ENCODE results near the gene STIM1.

DNA sequence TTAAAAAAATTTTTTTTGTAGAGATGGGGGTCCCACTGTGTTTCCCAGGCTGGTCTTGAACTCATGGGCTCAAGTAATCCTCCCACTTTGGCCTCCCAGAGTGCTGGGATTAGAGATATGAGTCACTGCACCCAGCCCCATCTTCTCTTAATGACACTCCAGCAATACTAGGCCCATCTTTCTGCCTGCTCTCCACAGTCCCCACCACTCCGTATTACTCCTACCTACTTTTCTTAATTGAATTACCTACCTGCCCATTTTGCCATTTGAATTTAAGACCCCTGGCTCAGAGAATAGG lies 2.0 kb upstream of the STIM1 start:
- TF ChIP-seq GATA2 (IDR thresholded peaks at IDR 0.05; ENCODE audit: low read depth, low read length) (no peak), GATA3 (IDR thresholded peaks at IDR 0.05; ENCODE audit: low read depth, low read length) (no peak)
